Loucy (cell line): ENCODE data around the gene BCAS1.

ENCODE experiments used
- CTCF ChIP-seq: fragments of 200-600 bp; sonication (generic); conservative IDR thresholded peaks from 2 replicates; pipeline ENCODE4 v1.5.1; 2014; ENCODE audit warnings: mild to moderate bottlenecking, antibody characterized with exemption, low read length
- EZH2phosphoT487 ChIP-seq: fragments of 200-600 bp; IDR thresholded peaks from 2 replicates; pipeline ENCODE4 v1.6.1; 2018; ENCODE audit warnings: antibody characterized with exemption, mild to moderate bottlenecking, moderate library complexity, borderline replicate concordance

- no peak for TF ChIP-seq CTCF
- TF ChIP-seq EZH2phosphoT487, result no peak
Observed at GRCh38 chr20:53937339-53937741, 133.1 kb downstream of the BCAS1 start.
